Measurements from ENCODE around the gene OR2A42.
"Not testable (repeated sequence)": the region's sequence is repeated elsewhere in the genome, so short reads cannot be mapped to it uniquely, and the experiment has no call there.

GRCh38 chr7:144247674-144248330 is 8.4 kb upstream of the OR2A42 start:
- TF ChIP-seq CTCF, POLR2AphosphoS5, POLR2A, EP300 (IDR thresholded peaks at IDR 0.05): not testable (repeated sequence)

All from stomach (tissue), 4 donors.